C4-2B (cell line): ENCODE measurements around the gene HSFX3.
"Not testable (repeated sequence)": the region's sequence is repeated elsewhere in the genome, so short reads cannot be mapped to it uniquely, and the experiment has no call there.

Source experiments
- ZFX ChIP-seq: fragments of 450-650 bp; IDR thresholded peaks from 2 replicates; pipeline ENCODE4 v1.6.1; 2017
- TF ChIP-seq, protein P1 (sequence below): fragments of 450-650 bp; conservative IDR thresholded peaks from 2 replicates; pipeline ENCODE4 v1.5.1; 2017; ENCODE audit warnings: mild to moderate bottlenecking

DNA sequence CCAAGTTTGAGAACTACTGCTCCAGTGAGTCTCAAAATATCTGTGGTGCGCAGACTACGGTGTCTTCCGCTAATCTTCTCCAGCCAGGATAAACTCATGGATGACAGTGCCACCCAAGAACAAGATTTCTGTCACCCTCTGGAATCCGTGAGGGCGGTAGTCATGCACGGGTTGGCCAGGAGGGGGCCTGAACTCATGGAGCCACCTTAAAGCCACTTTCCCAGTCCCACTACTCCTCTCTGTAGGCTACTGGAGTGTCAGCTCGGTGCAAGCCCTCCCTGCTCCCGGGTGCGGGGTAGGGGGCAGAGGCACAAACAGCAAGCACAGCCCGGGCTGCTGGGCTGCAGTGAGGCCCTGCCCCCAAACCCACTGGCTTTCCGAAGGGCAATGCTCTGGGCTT is 48.9 kb upstream of the HSFX3 start:
- TF ChIP-seq, protein P1, sequence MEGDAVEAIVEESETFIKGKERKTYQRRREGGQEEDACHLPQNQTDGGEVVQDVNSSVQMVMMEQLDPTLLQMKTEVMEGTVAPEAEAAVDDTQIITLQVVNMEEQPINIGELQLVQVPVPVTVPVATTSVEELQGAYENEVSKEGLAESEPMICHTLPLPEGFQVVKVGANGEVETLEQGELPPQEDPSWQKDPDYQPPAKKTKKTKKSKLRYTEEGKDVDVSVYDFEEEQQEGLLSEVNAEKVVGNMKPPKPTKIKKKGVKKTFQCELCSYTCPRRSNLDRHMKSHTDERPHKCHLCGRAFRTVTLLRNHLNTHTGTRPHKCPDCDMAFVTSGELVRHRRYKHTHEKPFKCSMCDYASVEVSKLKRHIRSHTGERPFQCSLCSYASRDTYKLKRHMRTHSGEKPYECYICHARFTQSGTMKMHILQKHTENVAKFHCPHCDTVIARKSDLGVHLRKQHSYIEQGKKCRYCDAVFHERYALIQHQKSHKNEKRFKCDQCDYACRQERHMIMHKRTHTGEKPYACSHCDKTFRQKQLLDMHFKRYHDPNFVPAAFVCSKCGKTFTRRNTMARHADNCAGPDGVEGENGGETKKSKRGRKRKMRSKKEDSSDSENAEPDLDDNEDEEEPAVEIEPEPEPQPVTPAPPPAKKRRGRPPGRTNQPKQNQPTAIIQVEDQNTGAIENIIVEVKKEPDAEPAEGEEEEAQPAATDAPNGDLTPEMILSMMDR, result not testable (repeated sequence)
- TF ChIP-seq ZFX, result not testable (repeated sequence)
